Osteocyte (in vitro differentiated cells): ENCODE measurements around the gene WDR48. TPM values are rescaled to one million over a fixed set of nuclear protein-coding genes. Genes with fewer than 3 reads are reported as not detected.

Experiments
- DNase-seq: peaks from one replicate; pipeline ENCODE4 v3.0.0; 2021; ENCODE audit warnings: mixed read lengths; ENCODE audit not compliant: unreplicated experiment; ENCODE audit errors: extremely low spot score
- H3K27ac Mint-ChIP-seq: one replicate; pipeline ENCODE4 v1.8.0; 2021; ENCODE audit warnings: mild to moderate bottlenecking, mixed read lengths; ENCODE audit not compliant: unreplicated experiment
- H3K27me3 Mint-ChIP-seq: one replicate; pipeline ENCODE4 v1.8.0; 2021; ENCODE audit warnings: mixed read lengths; ENCODE audit not compliant: unreplicated experiment
- H3K36me3 Mint-ChIP-seq: one replicate; pipeline ENCODE4 v1.8.0; 2021; ENCODE audit warnings: mixed read lengths; ENCODE audit not compliant: unreplicated experiment
- H3K4me1 Mint-ChIP-seq: one replicate; pipeline ENCODE4 v1.8.0; 2021; ENCODE audit warnings: mixed read lengths; ENCODE audit not compliant: unreplicated experiment
- H3K4me3 Mint-ChIP-seq: one replicate; pipeline ENCODE4 v1.8.0; 2021; ENCODE audit warnings: mild to moderate bottlenecking, moderate library complexity, mixed read lengths; ENCODE audit not compliant: unreplicated experiment
- H3K9me3 Mint-ChIP-seq: one replicate; pipeline ENCODE4 v1.8.0; 2021; ENCODE audit warnings: mixed read lengths; ENCODE audit not compliant: unreplicated experiment
- microRNA-seq: library from miRNA; unstranded; fragments of <30 nt; microRNA quantifications from one replicate; pipeline ENCODE4 v1.1.0, GENCODE V29; 2020; ENCODE audit not compliant: unreplicated experiment
- total RNA-seq: library from RNA; stranded (reverse); gene quantifications from 2 replicates; pipeline ENCODE4 v1.2.1, GENCODE V29; 2021
- TF ChIP-seq, protein P1 (sequence below): fragments of 200-600 bp; sonication (generic); IDR thresholded peaks from 2 replicates; pipeline ENCODE4 v1.5.0; 2021; ENCODE audit warnings: antibody characterized with exemption, mild to moderate bottlenecking, moderate library complexity

Gene WDR48
- total RNA-seq, 1 donor from 2014 or later: 45.4 TPM

DNA sequence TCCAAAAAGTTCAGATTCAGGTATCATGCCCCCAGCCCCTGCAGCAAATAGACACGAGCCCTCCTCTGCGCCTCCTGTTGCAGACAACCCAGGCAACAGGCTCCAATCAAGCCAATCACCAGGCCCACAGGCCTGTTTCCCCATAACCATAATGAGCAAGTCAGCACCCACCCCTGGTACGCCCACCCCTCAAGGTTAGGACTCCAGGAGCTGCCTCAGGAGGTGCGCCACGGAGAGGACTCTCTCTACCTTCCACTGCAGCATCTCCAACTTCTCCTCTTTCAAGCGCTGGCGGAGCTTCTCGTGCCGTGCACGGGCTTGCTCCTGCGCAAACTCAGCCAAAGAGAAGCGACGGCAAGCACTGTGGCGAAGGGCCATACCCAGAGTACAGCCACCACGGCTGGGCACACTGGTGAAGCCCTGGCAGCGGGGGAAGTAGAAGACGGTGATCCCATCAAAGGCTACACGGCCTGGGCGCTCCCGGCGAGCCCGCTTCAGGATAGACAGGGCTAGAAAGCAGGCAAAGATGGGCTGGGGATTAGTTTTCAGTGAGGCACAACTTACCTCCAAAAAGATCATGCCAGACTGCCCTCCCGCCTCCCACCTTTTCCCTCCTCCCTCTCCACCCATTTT is 93.0 kb downstream of the WDR48 start:
- H3K27ac Mint-ChIP-seq: no peak overlapping the region
- H3K4me1 Mint-ChIP-seq: peaks cover 72% of the 10 kb centered on the region
- H3K27me3 Mint-ChIP-seq: no peaks in the 10 kb centered on the region
- DNase-seq: no peak
- H3K36me3 Mint-ChIP-seq: peaks cover 29% of the 10 kb centered on the region
- no peaks in the 10 kb centered on the region for H3K9me3 Mint-ChIP-seq
- H3K4me3 Mint-ChIP-seq: no peak overlapping the region
- TF ChIP-seq, protein P1, sequence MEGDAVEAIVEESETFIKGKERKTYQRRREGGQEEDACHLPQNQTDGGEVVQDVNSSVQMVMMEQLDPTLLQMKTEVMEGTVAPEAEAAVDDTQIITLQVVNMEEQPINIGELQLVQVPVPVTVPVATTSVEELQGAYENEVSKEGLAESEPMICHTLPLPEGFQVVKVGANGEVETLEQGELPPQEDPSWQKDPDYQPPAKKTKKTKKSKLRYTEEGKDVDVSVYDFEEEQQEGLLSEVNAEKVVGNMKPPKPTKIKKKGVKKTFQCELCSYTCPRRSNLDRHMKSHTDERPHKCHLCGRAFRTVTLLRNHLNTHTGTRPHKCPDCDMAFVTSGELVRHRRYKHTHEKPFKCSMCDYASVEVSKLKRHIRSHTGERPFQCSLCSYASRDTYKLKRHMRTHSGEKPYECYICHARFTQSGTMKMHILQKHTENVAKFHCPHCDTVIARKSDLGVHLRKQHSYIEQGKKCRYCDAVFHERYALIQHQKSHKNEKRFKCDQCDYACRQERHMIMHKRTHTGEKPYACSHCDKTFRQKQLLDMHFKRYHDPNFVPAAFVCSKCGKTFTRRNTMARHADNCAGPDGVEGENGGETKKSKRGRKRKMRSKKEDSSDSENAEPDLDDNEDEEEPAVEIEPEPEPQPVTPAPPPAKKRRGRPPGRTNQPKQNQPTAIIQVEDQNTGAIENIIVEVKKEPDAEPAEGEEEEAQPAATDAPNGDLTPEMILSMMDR: no peak

DNA sequence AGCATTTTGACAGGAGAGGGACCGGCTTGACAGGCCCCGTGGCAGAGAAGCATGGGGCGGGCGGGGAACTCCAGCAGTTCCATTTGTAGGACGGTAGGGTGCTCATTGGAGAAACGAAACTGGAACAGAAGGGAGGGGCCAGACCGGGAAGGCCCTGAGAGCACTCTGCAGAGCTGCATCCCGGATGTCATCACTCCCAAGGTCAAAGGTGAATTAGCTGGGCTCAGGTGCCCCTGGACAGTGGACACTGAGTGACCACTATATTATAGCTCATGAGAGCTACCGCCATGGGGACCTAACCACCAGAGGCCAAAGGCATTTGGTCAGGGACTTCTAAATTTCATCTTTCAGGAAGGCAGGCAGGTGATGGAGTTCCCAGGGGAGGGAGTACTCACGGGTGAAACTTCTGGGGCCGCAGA is 94.3 kb downstream of the WDR48 start:
- Mint-ChIP-seq H3K27me3 (no peaks in the 10 kb centered on the region), H3K36me3 (peaks cover 29% of the 10 kb centered on the region), H3K9me3 (no peaks in the 10 kb centered on the region), H3K4me1 (peaks cover 77% of the 10 kb centered on the region), H3K4me3 (peak overlapping the region; percentile 70), H3K27ac (peak overlapping the region; percentile 99)
- TF ChIP-seq, protein P1: no peak
- DNase-seq: no peak

Small RNA genes lying within 50 kb of the gene (microRNA-seq; reads per million reads assigned to microRNA genes)
- gene MIR6822: not detected

Other genes with a start within 250 kb of the WDR48 start
- not detected in 2 replicates for gene SCN10A, start 235.8 kb upstream of the WDR48 start, total RNA-seq
- gene SCN11A, start 72 bp upstream of the WDR48 start, total RNA-seq: 0.08 and 0.18 TPM in 2 replicates
- gene GORASP1, start 55.6 kb downstream of the WDR48 start, total RNA-seq: 54.3 and 62.1 TPM in 2 replicates
- gene TTC21A, start 55.7 kb downstream of the WDR48 start, total RNA-seq: 8.7 and 10.3 TPM in 2 replicates
- gene CSRNP1, start 101.6 kb downstream of the WDR48 start, total RNA-seq: 12.8 and 15.1 TPM in 2 replicates
- gene XIRP1, start 140.6 kb downstream of the WDR48 start, total RNA-seq: not detected in 2 replicates
- not detected in 2 replicates for gene CX3CR1, start 228.0 kb downstream of the WDR48 start, total RNA-seq